HG03469 (cell line): Measurements from ENCODE around the gene GTF2H2.
A peak's percentile ranks its signal among the peaks of the same experiment; 100 is the strongest.
"Not testable (repeated sequence)": the region's sequence is repeated elsewhere in the genome, so short reads cannot be mapped to it uniquely, and the experiment has no call there.

Experiments used
- ATAC-seq: cut with Tn5 transposase; IDR thresholded peaks from one replicate; pipeline ENCODE4 v1.9.1; 2021; ENCODE audit warnings: mild to moderate bottlenecking, moderate library complexity, moderate number of reproducible peaks; ENCODE audit not compliant: unreplicated experiment

Gene GTF2H2

DNA sequence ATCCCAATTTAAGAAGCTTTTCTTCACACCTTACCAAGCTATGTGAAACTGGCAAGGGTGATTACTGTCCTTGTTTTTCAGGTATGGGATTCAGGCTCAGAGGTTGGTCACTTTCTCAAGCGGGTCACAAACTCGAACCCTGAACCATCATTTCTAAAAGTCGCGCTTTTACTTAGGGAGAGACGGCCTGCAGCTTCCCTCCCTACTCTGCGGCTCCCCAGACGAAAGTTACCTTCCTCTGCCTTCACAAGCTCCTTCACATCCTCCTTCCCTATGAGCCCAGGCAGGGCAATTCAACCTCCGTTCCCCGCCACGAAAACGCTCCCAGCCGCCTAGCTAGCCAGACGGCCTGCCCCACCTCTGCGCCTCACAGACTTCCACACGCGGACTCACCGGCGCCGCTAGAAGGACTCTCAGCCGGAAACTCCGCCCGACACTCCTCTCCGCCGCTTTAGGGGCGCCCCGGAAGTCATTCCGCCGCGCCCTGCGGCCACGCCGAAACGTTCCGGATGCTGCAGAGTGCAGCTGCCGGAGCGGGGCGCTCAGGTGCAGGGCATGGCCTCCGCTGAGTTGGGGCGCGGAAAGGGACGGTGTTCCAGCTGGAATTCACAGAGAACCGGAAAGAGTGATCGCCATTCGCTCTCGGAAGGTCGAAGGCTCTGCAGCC lies at the start of gene GTF2H2:
TSS of gene GTF2H2 (minus strand) at position 415 of the 667 bp plus-strand sequence. CDS start 4,913 bp downstream, outside the sequence.
- ATAC-seq, result peak; percentile 86

DNA sequence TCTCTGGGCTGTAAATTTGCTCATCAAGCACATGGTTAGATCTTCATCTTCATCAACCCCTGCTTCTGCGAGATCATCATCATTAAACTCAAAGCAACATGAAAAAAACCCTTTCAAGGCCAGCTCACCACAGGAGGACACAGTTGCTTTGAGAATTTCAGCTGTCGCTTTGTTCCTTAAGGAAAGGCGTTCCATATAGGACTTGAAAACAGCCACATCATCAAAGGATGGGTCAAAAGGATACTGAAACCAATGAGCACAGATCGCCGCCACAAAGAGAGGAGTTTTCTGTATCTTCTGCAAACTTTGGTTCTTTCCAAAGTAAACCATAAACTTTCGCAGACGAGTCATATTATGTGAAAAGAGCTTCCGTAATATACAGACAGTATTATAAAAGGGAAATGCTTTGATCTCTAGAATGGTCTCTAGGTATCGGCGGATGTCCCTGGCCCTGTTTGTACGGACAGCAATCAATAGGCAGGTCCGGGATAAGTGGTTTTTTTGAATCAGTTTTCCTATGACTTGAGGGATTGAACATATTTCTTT lies 42.3 kb upstream of the GTF2H2 start:
- ATAC-seq, result not testable (repeated sequence)

DNA sequence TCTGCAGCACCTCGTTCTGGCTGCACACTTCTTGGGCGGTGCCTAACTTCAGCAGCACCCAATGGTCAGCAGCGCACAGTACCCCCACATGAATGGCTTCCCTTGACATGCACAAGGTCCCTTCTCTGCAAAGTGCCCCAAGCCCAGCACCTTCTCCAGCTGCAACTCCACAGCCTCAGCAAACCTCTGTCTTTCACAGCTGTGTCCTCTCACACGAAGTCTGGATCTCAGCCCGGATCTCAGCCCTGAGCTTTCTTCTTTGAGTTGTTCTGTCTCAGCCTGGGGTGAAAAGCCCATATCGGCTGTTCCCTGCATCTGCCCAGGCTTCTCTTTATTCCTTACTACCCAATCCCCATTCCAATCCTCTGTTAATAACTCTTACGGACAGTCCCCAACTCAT lies 32.5 kb upstream of the GTF2H2 start:
- ATAC-seq, result not testable (repeated sequence)

DNA sequence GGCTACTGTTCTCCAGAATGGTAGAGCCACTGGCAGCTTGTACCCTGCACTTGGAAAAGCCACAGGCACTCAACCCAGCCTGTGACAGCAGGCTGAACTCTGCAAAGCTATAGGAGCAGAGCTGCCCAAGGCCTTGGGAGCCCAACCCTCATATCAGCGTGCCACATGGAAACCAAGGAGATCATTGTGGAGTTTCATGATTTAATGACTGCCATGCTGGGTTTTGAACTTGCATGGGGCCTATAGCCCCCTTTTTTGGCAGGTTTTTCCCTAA lies 30.4 kb upstream of the GTF2H2 start:
- ATAC-seq, result not testable (repeated sequence)

DNA sequence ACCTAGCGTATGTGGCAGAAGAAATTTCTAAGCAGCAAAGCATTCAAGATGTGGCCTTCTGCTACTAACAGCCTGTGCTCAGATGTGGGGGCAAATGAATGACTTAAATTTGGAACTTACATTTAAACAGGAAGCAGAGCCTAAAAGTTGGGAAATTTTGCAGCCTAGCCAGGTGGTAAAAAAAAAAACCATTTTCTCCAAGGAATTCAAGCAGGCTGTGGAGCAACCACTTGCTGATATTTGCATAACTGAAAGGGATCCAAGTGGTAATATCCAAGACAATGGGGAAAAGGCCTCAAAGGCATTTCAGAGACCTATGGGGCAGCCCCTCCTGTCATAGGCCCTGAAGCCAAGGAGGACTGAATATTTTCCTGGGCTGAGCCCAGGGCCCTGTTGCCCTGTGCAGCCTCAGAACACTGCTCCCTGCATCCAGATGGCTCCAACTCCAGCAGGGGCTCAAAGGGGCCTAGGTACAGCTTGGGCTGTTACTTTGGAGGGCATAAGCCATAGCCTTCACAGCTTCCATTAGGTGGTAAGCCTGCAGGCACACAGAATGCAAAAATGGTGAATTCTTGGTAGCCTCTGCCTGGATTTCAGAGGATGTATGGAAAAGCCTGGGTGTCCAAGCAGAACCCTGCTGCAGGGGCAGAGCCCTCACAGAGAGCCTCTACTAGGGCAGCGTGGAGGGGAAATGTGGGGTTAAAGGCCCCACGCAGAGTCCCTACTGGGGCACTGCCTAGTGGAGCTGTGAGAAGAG lies 29.9 kb upstream of the GTF2H2 start:
- not testable (repeated sequence) for ATAC-seq

DNA sequence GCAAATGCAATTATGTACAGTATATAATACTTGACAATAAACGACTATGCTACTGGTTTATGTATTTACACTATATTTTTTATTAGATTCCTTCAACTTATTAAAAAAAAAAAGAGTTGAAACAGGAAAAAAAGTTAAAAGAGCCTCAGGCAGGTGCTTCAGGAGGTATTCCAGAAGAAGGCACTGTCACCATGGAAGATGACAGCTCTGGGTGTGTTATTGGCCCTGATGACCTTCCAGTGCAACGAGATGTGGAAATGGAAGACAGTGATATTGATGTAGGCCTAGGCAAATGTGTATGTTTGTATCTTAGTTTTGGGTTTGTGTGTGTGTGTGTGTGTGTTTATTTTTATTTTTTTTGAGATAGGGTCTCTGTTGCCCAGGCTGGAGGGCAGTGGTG lies 22.3 kb upstream of the GTF2H2 start:
- not testable (repeated sequence) for ATAC-seq

DNA sequence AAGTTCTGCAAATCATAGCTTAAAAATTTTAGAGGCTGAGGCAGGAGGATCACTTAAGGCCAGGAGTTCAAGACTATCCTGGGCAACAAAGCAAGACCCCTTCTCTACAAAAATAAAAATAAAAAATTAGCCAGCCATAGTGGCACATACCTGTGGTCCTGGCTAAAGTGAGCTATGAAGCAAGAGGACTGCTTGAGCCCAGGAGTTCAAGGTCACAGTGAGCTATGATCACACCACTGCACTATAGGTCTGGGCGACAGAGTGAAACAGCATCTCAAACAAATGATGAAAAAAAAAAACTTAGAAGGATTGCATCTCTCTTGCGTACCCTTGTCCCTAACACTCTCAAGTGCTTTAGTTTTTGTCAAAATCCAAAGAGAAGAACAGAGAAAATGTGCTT lies 21.3 kb upstream of the GTF2H2 start:
- ATAC-seq, result not testable (repeated sequence)

DNA sequence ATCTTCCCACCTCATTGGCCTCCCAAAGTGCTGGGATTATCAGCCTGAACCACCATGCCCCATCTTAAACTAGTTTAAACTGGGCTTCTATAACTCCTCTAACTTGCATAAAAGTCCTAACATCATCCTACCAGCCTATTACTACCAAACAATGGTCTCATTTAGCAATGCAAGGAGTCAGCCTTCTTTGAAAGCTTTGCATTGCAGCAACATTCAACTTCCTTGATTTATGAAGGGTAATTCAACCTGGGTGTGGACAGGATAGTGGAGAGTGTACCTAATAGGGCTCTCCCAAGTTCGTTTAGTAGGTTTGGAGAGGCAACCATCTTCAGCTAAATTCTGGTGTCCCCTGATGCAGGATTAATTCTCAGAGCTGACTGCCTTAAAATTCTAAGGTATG lies 18.7 kb upstream of the GTF2H2 start:
- ATAC-seq, result not testable (repeated sequence)

DNA sequence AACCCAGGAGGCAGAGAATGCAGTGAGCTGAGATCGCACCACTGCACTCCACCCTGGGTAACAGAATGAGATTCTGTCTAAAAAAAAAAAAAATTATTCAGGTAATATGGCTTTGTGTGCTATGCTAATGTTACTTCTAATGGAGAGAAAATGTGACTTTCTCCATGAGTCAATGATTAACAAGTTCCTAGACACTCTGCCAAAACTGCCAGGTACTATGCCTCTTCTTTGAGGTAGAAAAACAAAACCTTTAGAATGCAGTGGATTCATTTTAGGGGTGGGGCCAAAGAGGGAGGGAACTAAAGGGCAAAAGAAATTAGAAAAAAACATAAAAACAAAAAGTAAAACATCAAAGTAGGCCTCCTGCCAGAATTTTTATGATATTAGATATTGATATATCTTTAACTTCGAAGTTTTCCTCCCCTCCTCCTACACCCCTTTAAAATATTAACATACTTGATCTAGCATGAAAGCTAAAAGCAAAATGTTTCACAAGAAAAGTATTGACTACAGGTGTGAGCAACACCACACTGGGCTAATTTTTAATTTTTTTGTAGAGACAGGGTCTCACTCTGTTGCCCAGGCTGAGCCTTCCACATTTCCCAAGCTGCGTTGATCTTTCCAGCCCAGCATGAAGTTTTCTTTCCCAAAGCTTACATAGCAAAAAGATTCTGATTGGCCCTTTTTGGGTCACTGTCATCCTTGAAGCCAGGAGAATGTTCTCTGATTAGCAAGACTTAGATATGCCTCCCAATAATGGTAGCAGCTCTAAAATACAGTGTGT lies 17.0 kb upstream of the GTF2H2 start:
- ATAC-seq, result not testable (repeated sequence)

DNA sequence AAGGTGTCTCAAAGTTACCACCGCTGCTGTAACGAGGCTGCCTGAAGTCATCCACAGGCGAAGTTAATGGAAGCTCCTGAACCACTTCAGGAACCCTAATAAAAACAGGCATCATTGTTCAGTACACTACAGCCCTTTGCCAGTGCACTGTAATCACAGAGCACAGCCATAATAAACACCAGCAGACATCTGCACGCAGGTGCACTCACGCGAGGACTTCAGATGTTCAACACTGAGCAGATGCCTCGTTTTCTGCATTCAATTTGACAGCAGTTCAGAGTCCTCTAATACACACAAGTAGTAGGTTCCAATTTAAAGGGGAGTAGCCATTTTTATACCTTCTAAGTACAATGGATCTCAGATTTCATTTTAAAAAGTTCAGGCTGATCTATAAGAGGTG lies 15.4 kb upstream of the GTF2H2 start:
- ATAC-seq, result not testable (repeated sequence)

DNA sequence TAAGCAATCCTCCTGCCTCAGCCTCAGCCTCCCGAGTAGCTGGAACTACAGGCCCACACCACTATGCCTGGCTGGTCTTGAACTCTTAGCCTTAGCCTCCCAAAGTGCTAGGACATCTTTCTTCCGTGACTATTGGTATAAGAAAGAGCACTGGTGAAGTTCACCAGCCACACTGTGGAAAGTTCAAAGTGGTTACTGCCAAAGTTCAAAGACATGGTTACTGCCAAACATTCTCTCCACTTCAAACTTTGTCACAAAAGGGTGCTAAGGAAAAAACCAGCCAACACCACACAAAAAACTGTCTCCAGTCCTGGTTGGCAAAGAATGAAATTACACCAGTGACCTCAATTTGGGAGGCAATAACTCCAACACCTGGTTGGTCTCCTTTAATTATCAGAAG lies 14.9 kb upstream of the GTF2H2 start:
- ATAC-seq, result not testable (repeated sequence)

DNA sequence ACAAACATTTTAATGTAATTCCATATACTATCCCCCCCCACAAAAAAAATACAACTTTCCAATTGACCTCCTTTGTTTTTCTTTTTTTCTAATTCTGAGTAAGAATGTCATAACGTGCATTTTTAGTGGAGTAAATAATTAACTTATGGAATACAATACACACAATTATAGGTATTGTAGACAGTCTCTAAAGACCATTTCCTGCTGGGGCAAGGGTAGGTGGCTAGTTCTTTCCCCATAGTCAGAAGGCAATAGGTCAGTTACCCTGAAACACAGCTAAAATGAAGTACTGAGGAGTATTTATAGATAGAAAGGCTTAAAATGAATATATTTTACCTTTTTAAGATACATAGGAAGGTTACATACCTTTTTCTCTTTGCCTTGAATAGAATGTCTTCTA lies 6.2 kb downstream of the GTF2H2 start:
- ATAC-seq, result not testable (repeated sequence)

DNA sequence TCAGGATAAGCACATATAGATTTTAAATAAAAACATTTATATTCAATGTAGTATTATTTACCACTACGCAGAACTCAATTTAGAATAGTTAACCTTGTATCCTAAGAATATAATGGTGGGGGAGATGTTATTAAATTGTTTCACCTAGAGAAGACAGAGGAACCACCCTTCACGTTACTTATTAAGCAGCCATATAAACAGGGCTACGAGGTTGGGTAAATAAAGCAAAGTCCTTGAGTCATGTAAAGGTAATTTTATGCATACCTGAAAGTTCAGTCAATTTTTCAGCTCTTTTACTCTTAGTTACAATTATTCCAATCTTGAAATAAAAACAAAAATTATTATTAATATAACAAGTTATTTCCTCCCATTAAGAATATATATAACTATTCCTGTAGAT lies 8.1 kb downstream of the GTF2H2 start:
- not testable (repeated sequence) for ATAC-seq

DNA sequence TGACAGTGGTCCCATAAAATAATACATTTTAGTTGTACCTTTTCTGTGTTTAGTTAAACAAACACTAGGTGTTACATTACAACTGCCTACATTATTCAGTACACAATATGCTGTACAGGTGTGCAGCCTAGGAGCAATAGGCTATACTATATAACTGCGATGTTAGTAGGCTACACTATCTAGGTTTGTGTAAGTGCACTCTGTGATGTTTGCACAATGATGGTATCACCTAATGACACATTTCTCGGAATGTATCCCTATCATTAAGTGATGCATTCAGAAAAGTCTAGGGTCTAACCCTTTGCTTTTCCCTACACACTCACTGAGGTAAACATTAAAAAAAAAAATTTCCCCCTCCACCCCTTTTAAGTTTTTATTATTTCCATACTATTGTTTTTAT lies 22.7 kb downstream of the GTF2H2 start:
- not testable (repeated sequence) for ATAC-seq

DNA sequence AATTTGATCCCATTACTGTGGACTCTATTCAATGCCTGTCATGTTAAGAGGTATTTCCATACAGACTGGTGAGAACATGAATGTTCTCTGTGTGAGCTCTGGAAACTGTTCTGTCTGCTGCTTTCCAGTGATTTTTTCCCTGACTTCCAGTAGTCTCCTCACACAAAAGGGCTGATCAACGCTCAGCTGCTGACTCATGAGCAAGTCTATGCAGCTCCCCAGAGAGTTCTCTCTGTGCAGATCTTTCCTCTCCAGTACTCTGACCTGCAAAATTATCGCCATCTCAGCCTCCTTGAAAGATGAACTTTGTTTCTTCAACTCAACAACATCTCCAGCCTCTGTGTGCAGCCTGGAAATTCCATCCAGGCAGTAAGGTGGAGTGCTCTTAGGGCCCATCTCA lies 23.3 kb downstream of the GTF2H2 start:
- ATAC-seq, result not testable (repeated sequence)

DNA sequence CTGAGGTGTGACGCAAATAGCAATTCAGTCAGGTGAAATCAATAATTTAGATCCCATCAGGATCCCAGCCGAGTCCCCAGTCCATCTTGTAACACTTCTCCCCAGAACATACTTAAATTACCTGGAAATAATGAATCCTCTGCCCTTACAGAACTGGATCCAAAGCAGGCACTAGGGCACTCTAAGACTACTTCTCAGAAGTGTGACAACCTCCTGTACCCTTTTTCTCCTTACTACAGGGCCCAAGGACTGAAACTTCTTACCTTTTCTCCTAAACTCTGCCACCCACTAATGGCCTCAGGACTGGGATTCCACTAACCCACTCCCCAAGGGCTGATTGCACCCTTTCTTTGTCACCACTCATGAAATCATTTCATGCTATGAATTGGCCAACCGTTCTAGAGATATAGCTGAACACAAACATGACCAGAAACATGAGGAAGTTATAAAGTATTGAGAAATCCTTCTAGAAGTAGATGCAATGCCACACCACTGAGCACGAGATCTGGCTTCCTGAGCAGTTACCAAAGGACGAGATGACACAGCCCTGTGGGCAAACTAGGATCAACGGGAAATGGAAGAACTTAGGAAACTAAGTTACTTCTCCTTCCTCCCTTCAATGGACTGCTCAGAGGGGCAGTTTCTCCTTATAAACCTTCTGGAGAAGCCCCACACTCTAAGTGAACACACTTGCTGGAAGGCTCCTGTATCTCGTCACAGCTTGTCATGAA lies 36.3 kb downstream of the GTF2H2 start:
- ATAC-seq, result not testable (repeated sequence)

DNA sequence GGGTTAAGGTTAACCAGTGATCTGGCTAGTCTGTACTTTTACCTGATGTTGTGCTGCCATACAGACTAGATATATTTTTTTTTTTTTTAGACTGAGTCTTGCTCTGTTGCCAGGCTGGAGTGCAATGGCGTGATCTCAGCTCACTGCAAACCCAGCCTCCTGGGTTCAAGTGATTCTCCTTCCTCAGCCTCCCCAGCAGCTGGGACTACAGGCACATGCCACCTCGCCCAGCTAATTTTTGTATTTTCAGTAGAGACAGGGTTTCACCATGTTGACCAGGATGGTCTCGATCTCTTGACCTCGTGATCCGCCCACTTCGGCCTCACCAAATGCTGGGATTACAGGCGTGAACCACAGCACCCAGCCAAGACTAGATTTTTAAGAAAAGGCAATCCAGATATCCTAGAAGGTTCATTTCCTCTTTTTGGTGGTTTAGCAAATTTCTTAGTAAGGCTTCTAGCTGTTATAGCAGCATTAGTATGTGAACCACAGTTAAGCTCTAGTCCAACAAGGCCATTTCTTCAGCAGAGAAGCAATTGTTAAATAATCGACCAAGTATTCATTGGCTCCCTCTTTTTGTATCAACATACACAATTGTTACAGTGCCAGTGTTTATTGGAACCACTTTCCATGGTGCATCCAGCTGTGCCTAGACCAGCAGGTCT lies 42.1 kb downstream of the GTF2H2 start, which contains the start of gene NAIP:
TSS of gene NAIP (minus strand) at position 51 of the 665 bp plus-strand sequence. CDS start 12,424 bp downstream, outside the sequence.
- ATAC-seq, result not testable (repeated sequence)

DNA sequence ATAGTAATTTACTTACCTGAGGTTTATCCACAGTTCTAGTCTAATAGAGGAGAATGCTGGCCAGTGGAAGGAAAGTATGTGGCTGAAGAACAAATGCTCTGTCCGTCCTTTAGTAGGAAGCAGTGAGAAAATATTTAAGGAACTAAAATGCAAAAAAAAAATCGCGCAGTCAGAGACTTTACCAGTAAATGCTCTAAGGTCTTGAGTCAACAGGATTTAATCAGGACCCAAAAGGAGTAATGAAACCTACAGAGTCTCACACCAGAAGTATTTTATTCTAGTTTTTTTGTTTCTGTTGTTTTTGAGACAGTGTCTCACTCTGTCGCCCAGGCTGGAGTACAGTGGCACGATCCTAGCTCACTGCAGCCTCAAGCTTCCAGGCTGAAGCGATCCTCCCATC lies 46.8 kb downstream of the GTF2H2 start:
- ATAC-seq, result not testable (repeated sequence)

DNA sequence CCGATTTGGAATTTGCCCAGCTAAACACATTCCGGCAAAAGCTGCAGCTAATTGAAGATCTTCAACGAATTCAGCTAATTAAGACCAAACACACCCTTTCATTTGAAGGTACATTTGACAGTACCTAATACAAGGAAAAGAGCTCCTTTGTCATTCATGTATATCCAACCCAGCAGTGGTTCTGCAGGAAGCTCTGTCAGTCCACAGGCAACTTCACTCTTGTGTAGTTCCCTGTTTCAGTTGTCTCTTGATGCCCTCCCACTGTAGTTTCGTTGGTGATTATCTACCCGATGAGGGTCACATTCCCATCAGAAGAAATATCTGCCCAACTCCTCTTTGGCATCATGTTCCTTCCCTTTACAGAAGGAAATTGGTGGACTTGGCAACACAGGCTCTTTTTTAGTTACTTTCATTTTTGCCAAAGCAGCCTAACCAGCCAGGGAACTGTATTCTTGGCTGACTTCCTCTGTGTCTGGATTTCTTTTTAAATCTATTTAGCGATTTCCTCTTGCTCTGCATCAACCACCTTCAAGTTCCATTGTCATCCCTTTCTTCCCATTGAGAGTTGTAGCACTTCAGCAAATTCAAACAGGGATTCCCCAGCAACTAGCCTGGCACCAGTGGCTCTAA lies 49.0 kb downstream of the GTF2H2 start:
- ATAC-seq, result not testable (repeated sequence)
